GM12891 (cell line): ENCODE results near the gene BTNL3.
A peak's percentile ranks its signal among the peaks of the same experiment; 100 is the strongest.
"Not testable (repeated sequence)": the region's sequence is repeated elsewhere in the genome, so short reads cannot be mapped to it uniquely, and the experiment has no call there.

Source experiments
- DNase-seq: peaks from one replicate; pipeline ENCODE4 v3.0.0; 2011; ENCODE audit warnings: low spot score; ENCODE audit not compliant: insufficient read length
- FAIRE-seq: peaks from 2 replicates; lab custom pipeline; 2011; peaks lifted over from hg19 to GRCh38; lab: Jason Lieb, UNC
- PAX5 ChIP-seq: IDR thresholded peaks from 2 replicates; pipeline ENCODE4 v1.6.1; 2011; ENCODE audit warnings: low read length, moderate library complexity, mild to moderate bottlenecking; ENCODE audit not compliant: insufficient read depth, severe bottlenecking
- POLR2A ChIP-seq: IDR thresholded peaks from 2 replicates; pipeline ENCODE4 v1.6.1; 2011; ENCODE audit warnings: low read depth, low read length, control low read depth
- POLR2AphosphoS5 ChIP-seq: IDR thresholded peaks from 2 replicates; pipeline ENCODE4 v1.6.1; 2011; ENCODE audit warnings: low read depth, low read length, control low read depth
- POU2F2 ChIP-seq: IDR thresholded peaks from 2 replicates; pipeline ENCODE4 v1.6.1; 2011; ENCODE audit warnings: low read depth, mild to moderate bottlenecking, control low read depth, low read length, moderate library complexity
- SPI1 ChIP-seq: IDR thresholded peaks from 2 replicates; pipeline ENCODE4 v1.6.1; 2011; ENCODE audit warnings: low read depth, low read length, control low read depth
- TAF1 ChIP-seq: IDR thresholded peaks from 2 replicates; pipeline ENCODE4 v1.6.1; 2011; ENCODE audit warnings: low read depth, low read length, control low read depth

BTNL3 gene

GRCh38 chr5:181045316-181045715 lies 56.7 kb downstream of the BTNL3 start:
- no peak for FAIRE-seq
- TF ChIP-seq POU2F2 (no peak), TAF1 (no peak), PAX5 (no peak), SPI1 (no peak), POLR2A (no peak), POLR2AphosphoS5 (no peak)
- DNase-seq, result no peak

GRCh38 chr5:181045857-181046256 lies 57.2 kb downstream of the BTNL3 start:
- not testable (repeated sequence) for FAIRE-seq, DNase-seq

- DNase-seq (no peak), FAIRE-seq (no peak)
- no peak for TF ChIP-seq TAF1
- TF ChIP-seq SPI1, result no peak
- TF ChIP-seq POLR2A, result no peak
- no peak for TF ChIP-seq POLR2AphosphoS5
- no peak for TF ChIP-seq PAX5
- TF ChIP-seq POU2F2, result no peak
These were observed 58.6 kb downstream of the BTNL3 start for GRCh38 chr5:181047288-181047687.

- no peak for DNase-seq
- FAIRE-seq, result no peak
- TF ChIP-seq POLR2A, result no peak
- TF ChIP-seq SPI1, result no peak
- no peak for TF ChIP-seq PAX5
- no peak for TF ChIP-seq TAF1
- TF ChIP-seq POLR2AphosphoS5, result no peak
- TF ChIP-seq POU2F2, result no peak
These were observed 59.3 kb downstream of the BTNL3 start for GRCh38 chr5:181047921-181048320.

GRCh38 chr5:181050016-181050415 lies 61.4 kb downstream of the BTNL3 start:
- DNase-seq (no peak), FAIRE-seq (peak; percentile 20)
- TF ChIP-seq TAF1 (no peak), POU2F2 (no peak), POLR2A (no peak), SPI1 (no peak), PAX5 (no peak), POLR2AphosphoS5 (no peak)

GRCh38 chr5:181051841-181052671 lies 63.4 kb downstream of the BTNL3 start:
- TF ChIP-seq POU2F2, result no peak
- no peak for TF ChIP-seq POLR2AphosphoS5
- no peak for TF ChIP-seq SPI1
- no peak for TF ChIP-seq POLR2A
- TF ChIP-seq TAF1, result no peak
- no peak for TF ChIP-seq PAX5
- no peak for DNase-seq
- FAIRE-seq, result peak; percentile 43

GRCh38 chr5:181052672-181053487 lies 64.2 kb downstream of the BTNL3 start:
- DNase-seq (peak; percentile 63), FAIRE-seq (peak; percentile 66)
- no peak for TF ChIP-seq POU2F2
- TF ChIP-seq PAX5, result no peak
- TF ChIP-seq TAF1, result no peak
- no peak for TF ChIP-seq POLR2AphosphoS5
- no peak for TF ChIP-seq SPI1
- no peak for TF ChIP-seq POLR2A

- no peak for DNase-seq
- TF ChIP-seq SPI1 (0 out of 2 replicates have a peak, but pooled peaks have one; percentile 24), TAF1 (no peak), POU2F2 (no peak), POLR2A (no peak)
- peak; percentile 82 for FAIRE-seq
These were observed 65.0 kb downstream of the BTNL3 start for GRCh38 chr5:181053488-181054121.

- FAIRE-seq (no peak), DNase-seq (no peak)
These were observed 65.5 kb downstream of the BTNL3 start for GRCh38 chr5:181054138-181054537.

More at GRCh38 chr5:181054138-181054537, 65.5 kb downstream of the BTNL3 start:
- TF ChIP-seq TAF1 (no peak), SPI1 (no peak), PAX5 (no peak)
